ENCODE measurements around the gene PISD. TPM values are rescaled to one million over a fixed set of nuclear protein-coding genes. Genes with fewer than 3 reads are reported as not detected.
"Not testable (repeated sequence)": the region's sequence is repeated elsewhere in the genome, so short reads cannot be mapped to it uniquely, and the experiment has no call there.

The PISD gene
- total and polyA plus RNA-seq, 9 donors = 12.0 to 60.2 (median 33.5) TPM

DNA sequence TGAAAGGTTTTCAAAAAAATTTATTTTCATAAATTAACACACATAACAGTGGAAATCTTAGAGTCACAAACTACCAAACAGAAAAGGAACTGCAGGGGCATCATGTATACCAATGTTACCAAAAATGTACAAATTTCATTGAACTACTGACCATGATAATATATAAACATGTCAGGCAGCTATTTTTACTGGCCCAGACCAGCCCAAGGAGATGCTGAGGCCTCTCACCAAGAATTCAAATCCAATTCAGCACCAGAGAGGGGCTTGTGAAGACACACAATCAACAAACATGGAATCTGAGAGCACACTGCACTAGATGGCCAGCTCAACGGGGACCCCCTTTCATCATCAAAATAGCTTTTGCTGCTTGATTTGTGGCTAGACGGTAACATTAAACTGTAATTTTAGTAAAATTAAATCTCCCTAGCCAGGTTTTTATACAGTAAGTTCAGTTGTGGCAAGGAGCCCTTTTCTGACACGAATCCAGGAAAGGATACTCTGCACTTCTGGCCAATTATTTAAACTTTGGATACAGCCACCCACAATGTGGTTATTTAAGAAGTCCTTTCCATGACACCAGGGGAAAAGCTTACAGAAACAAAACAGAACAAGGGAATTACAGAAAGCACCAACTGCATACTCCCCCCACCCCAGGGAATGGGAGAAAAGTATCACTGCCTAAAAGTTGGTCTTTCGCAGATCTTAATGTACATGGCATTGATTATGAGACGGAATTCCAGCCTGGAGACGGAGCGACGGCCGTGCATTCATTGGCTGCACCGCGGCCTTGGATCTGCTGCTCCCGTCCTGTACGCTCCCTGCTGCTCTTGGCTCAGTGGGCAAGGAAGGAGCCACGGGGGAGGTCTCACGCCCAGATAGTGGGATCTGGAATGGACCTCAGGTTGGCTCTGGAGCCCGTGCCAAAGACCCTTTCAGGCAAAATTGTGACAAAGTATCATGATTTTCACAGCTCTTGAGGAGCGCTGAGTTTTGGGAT lies 19.6 kb upstream of the PISD start:
- Histone ChIP-seq H3K9me3 (no peaks in the 10 kb centered on the region), H3K36me3 (no peaks in the 10 kb centered on the region), H3K27me3 (no peaks in the 10 kb centered on the region), H3K4me1 (ENCODE audit: insufficient read depth) (peaks cover 4% of the 10 kb centered on the region), H3K27ac (peak overlapping the region in 1 of 2 donors; percentile 60), H3K4me3 (no peak overlapping the region)
- TF ChIP-seq POLR2A (IDR thresholded peaks at IDR 0.05) (no peak), EP300 (IDR thresholded peaks at IDR 0.05) (no peak)
- TF ChIP-seq, protein P1, sequence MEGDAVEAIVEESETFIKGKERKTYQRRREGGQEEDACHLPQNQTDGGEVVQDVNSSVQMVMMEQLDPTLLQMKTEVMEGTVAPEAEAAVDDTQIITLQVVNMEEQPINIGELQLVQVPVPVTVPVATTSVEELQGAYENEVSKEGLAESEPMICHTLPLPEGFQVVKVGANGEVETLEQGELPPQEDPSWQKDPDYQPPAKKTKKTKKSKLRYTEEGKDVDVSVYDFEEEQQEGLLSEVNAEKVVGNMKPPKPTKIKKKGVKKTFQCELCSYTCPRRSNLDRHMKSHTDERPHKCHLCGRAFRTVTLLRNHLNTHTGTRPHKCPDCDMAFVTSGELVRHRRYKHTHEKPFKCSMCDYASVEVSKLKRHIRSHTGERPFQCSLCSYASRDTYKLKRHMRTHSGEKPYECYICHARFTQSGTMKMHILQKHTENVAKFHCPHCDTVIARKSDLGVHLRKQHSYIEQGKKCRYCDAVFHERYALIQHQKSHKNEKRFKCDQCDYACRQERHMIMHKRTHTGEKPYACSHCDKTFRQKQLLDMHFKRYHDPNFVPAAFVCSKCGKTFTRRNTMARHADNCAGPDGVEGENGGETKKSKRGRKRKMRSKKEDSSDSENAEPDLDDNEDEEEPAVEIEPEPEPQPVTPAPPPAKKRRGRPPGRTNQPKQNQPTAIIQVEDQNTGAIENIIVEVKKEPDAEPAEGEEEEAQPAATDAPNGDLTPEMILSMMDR (IDR thresholded peaks at IDR 0.05) = no peak
- peak in 4 of 5 donors; percentile 24 to 60 (median 42) for DNase-seq
- 9 to 17% (median 9%) methylated on average over 17 of the region's 17 CpGs for WGBS, 3 donors
- intact Hi-C loops (cut with DNase I) = no loop called here

- intact Hi-C loops (cut with DNase I) = no loop called here
- WGBS, 3 donors = 16 to 20% (median 18%) methylated on average over 9 of the region's 9 CpGs
- Histone ChIP-seq H3K9me3 (no peaks in the 10 kb centered on the region), H3K27me3 (no peaks in the 10 kb centered on the region), H3K4me1 (ENCODE audit: insufficient read depth) (peaks cover 4% of the 10 kb centered on the region), H3K27ac (no peak overlapping the region), H3K4me3 (no peak overlapping the region), H3K36me3 (no peaks in the 10 kb centered on the region)
- DNase-seq = no peak
- TF ChIP-seq EP300 (IDR thresholded peaks at IDR 0.05) (no peak), POLR2A (IDR thresholded peaks at IDR 0.05) (no peak)
- TF ChIP-seq, protein P1 (IDR thresholded peaks at IDR 0.05) = no peak
Measured at GRCh38 chr22:31680861-31681341, 18.9 kb upstream of the PISD start.

DNA sequence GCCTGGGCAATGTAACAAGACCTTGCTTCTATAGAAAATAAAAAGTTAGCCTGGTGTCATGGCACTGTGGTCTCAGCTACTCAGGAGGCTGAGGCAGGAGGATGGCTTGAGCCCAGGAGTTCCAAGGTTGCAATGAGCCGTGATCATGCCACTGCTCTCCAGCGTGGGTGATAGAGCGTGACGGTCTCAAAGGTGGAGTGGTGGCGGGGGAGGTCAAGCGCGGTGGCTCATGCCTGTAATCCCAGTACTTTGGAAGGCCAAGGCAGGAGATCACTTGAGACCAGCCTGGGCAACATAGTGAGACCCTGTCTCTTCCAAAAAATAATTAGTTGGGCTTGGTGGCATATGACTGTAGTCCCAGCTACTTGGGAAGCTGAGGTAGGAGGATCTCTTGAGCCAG lies 16.7 kb upstream of the PISD start:
- intact Hi-C loops (cut with DNase I) = no loop called here
- Histone ChIP-seq H3K36me3 (no peaks in the 10 kb centered on the region), H3K9me3 (no peaks in the 10 kb centered on the region), H3K4me1 (ENCODE audit: insufficient read depth) (peaks cover 4% of the 10 kb centered on the region), H3K27me3 (no peaks in the 10 kb centered on the region), H3K27ac (no peak overlapping the region), H3K4me3 (no peak overlapping the region)
- WGBS, 3 donors = 86 to 90% (median 90%) methylated on average over 7 of the region's 7 CpGs
- TF ChIP-seq, protein P1 (IDR thresholded peaks at IDR 0.05) = no peak
- no peak for TF ChIP-seq POLR2A (IDR thresholded peaks at IDR 0.05)
- TF ChIP-seq EP300 (IDR thresholded peaks at IDR 0.05) = no peak
- no peak for DNase-seq

GRCh38 chr22:31676700-31677099 lies 14.7 kb upstream of the PISD start:
- H3K27me3 ChIP-seq = no peaks in the 10 kb centered on the region
- intact Hi-C loops (cut with DNase I) = no loop called here
- no peaks in the 10 kb centered on the region for H3K36me3 ChIP-seq
- no peak overlapping the region for H3K27ac ChIP-seq
- DNase-seq = peak; percentile 94 to 96 (median 95)
- peak overlapping the region; percentile 41 for H3K4me3 ChIP-seq
- H3K4me1 ChIP-seq (ENCODE audit: insufficient read depth) = peaks cover 4% of the 10 kb centered on the region
- 2 to 17% (median 6%) methylated on average over 25 of the region's 25 CpGs for WGBS, 3 donors
- no peak for TF ChIP-seq POLR2A (IDR thresholded peaks at IDR 0.05)
- TF ChIP-seq, protein P1 (IDR thresholded peaks at IDR 0.05) = no peak
- no peak for TF ChIP-seq EP300 (IDR thresholded peaks at IDR 0.05)
- no peaks in the 10 kb centered on the region for H3K9me3 ChIP-seq

GRCh38 chr22:31674219-31674618 lies 12.2 kb upstream of the PISD start:
- intact Hi-C loops (cut with DNase I); H3K4me1 ChIP-seq (ENCODE audit: insufficient read depth); H3K9me3 ChIP-seq; H3K36me3 ChIP-seq; H3K27ac ChIP-seq; DNase-seq; H3K4me3 ChIP-seq; H3K27me3 ChIP-seq: not testable (repeated sequence)
- 79 to 83% (median 83%) methylated on average over 5 of the region's 5 CpGs for WGBS, 3 donors

DNA sequence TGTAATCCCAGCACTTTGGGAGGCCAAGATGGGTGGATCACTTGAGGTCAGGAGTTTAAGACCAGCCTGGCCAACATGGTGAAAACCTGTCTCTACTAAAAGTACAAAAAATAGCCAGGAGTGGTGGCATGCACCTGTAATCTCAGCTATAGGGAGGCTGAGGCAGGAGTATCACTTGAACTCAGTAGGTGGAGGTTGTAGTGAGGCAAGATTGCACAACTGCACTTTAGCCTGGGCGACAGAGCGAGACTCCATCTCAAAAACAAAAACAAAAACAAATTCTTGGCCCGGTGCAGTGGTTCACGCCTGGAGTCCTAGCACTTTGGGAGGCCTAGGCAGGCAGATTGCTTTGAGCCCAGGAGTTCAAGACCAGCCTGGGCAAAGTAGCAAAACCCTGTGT lies 6.8 kb upstream of the PISD start:
- H3K9me3 ChIP-seq; H3K27ac ChIP-seq; intact Hi-C loops (cut with DNase I); H3K36me3 ChIP-seq; H3K4me1 ChIP-seq (ENCODE audit: insufficient read depth); DNase-seq; H3K4me3 ChIP-seq; H3K27me3 ChIP-seq: not testable (repeated sequence)
- 63 to 80% (median 74%) methylated on average over 4 of the region's 4 CpGs for WGBS, 3 donors
